GM21786 (cell line): ENCODE measurements around the gene PLCB1.
"Not testable (repeated sequence)": the region's sequence is repeated elsewhere in the genome, so short reads cannot be mapped to it uniquely, and the experiment has no call there.

Source experiments
- ATAC-seq: cut with Tn5 transposase; IDR thresholded peaks from one replicate; pipeline ENCODE4 v1.9.1; 2021; ENCODE audit not compliant: unreplicated experiment

PLCB1 gene

DNA sequence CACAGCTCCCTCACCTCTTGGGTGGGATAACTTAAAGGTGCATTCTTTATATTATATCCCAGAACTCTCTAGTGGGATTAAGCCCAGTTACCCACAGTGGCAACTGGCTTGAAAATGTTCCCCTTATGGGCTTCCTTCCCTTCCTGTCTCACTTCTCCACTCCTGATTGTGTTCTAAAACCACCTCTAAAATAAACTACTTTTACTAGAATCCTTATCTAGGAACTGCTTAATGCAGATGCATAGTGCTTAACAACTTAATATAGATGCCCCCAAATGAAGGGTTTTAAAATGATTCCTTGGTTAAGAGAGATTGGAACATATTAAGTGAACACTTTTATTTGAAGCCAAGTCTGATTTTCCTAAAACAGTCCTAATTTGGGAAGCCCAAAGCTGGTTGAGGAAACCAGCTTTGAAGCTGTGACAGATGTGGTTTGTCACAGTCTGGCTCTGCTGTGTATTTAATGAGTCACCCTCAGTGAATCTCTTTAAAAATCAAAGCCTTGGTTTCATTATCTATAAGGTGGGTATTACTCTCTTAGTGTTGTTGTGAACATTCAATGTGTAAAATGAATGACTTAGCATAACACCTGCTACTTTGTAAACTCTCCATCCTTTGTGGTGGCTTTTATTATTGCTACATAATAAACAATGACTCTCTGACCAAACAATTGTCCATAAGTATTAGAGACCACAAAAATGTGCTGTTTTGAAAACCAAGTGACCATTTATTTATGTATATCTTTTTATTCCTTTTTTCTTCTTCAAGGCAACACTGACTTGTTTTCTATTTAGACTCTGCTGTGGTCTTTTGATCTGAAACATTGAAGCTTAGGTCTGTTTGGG is 24.4 kb downstream of the PLCB1 start:
- ATAC-seq: peak; percentile 64

DNA sequence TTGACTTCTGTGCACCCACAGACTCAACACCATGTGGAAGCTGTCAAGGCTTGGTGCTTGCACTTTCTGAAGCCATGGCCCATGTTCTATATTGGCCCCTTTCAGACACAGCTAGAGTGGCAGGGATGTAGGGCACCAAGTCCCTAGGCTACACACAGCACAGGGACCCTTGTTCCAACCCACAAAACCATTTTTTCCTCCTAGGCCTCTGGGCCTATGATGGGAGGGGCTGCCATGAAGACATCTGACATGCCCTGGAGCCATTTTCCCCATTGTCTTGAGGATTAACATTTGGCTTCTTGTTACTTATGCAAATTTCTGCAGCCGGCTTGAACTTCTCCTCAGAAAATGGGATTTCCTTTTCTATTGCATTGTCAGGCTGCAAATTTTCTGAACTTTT is 27.2 kb downstream of the PLCB1 start:
- ATAC-seq: not testable (repeated sequence)

DNA sequence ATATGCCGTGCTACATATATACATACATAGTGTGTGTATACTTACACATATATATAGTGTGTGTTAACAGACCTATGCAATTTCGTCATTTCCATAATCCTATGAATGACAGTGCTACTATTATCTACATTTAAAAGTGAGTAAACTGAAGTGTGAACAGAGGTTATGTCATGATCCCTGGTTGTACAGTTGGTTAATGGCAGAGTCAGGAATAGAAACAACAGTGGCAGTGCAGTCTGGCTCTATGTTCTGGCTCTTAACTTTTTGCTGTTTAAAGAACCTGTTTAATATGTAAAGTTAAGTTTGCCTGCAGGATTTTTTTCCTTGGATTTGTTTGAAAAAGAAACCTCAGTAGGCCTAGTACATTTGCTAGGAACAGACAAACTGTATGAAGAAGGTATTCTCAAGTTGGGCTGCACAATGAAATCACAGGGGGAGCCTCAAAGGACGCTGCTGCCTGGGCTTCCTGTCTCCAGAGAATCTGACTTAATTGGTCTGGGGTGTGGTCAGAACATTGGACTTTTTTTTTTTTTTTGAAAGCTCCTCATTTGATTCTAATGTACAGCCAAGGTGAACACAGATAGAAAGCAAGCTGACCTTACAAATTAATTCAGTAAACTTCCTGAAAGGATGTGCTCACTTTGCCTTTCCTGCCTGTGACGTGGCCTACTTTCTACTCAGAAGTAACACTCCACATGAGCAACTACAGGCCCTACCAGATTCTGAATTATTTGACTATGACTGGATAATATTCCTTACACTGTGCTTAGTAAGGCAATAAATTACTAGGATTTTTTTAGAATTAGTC is 29.4 kb downstream of the PLCB1 start:
- no peak for ATAC-seq

DNA sequence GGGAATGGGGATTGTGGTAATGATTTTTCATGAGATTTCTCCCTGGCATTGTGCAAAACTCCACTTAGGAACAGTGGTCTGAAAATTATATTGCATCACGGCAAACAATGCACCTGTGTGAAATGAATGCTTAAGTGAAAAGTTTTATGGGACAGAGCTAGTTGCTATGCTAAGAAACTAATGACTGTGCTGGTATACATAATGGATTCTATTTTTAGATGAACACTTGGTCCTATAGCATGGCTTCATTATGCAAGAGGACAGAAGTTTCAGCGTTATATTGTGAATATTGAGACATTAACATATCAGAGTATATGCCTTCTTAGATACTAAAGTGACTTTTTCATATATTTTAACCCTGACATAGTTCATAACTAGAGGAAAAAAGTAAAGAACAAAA is 30.5 kb downstream of the PLCB1 start:
- ATAC-seq: no peak

DNA sequence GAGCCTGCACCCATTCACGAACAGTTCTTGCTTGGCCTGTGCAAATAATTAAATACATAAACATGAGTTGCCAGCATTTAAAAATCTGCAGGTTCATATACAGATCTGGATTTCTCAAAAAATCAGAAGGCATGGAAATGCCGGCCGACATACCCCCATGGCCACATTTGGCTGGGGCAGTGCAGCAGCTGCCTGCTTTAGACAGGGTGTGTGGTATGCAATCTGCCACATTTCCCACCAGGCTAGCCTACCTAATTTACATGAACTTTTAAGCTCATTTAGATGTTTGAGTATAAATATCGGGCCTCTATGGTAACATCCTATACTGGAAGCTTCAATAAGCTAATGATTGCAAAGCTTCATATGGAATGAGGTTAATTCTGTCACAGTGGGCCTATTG is 31.5 kb downstream of the PLCB1 start:
- ATAC-seq: no peak

DNA sequence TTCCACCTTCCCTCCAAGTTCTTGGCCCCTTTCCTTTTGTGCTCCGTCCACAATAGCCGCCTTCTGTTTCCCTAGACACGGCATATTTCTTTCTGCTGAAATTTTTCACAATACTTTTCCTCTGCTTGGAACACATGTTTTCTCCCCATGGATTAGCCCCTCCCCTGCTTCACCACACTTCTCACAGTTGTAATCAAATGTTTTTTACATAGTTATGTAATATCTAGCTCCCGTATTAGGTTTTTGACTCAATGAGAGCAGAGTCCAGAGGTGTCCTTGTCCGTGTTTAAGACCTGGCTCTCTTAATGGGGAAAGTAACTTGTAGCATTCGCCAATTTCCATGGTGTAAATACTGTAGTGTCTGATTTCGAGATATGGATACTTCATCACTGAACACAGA is 34.7 kb downstream of the PLCB1 start:
- no peak for ATAC-seq

DNA sequence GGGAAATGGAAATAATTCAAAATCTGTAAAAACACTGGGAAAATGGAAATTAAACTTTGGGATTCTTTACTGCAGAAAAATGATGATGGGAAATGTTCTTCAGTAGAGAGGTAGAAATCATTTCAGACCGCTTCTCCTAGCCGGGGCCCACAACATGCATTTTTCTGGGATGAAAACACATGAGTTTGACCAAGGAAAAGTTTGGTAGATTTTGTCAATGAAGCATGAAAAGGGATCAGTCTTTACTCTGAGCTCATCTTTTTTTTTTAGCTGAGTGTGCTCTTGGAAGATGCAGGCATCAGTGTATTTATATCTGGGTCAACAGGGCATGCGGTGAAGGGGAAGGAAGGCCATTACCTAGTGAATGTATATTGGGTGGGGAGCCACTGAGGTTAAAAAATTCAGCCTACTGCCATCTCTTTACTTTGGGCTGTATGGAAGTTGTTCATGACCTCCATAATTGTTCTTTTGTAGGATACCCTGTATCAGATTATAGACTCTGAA is 36.8 kb downstream of the PLCB1 start:
- ATAC-seq: no peak

DNA sequence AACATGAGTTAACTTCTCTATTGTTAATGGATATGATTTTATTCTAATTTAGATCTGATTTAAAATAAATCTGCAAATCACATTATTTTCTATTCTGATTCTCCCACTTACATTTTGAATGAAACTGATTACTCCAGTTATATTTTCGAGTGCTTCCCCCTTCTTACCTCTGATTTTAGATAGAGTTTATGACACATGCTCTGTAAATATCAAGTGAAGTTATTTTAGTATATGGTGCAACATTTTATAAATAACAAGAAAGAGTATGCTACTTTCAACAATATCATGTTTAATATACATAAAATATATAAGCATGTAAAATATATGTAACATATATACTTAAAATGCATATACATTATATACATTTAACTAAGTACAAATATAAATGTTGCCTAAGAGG is 38.9 kb downstream of the PLCB1 start:
- no peak for ATAC-seq

DNA sequence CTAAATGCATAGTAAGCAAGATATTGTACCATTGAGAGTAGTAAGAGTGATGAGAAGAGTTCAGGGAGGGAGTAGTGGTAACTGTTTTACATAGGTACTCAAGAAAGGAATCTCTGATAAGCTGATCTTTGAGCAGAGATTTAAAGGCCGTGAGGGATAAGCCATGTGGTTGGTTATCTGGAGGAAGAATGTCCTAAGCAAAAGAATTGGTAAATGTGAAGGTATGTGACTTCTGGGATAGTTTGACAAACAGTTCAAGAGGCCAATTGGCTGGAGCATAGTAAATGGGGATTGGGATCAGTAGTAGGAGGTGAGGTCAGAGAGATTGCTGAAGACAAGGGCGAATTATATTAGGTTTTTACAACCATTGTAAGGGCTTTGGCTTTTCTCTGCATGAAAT is 40.1 kb downstream of the PLCB1 start:
- no peak for ATAC-seq

DNA sequence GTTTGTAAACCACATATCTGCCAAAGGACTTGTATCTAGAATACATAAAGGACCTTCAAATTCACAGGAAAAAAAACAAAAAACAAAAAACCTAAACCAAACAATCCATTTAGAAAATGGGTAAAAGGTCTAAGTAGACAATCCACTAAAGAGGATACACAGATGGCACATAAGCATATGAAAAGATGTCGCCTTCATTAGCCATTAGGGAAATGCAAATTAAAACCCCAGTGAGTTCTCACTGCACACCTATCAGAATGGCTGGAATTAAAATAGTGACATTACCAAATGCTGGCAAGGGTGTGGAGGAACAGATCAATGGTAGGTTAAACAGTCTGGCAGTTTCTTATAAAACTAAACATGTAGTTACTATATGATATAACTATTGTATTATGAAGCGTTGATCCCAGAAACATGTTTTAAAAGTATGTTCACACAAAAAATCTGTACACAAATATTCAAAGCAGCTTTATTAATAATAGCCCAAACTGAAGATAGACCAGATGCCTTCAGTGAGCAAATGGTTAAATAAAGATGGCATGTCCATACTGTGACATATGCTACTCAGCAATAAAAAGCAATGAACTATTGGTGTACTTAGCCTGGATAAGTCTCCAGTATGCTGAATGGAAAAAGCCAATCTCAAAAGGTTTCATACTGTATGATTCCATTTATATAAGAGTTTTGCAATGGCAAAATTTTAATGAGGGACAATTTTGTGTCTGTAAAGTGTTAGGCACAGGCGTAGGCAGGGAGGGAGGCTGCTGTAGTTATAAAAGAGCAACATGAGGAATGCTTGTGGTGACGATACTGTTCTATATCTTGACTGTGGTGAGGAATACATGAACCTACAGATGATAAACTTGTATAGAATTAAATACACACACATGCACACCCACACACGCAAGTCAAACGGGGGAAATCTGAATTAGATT is 43.9 kb downstream of the PLCB1 start:
- ATAC-seq: no peak

DNA sequence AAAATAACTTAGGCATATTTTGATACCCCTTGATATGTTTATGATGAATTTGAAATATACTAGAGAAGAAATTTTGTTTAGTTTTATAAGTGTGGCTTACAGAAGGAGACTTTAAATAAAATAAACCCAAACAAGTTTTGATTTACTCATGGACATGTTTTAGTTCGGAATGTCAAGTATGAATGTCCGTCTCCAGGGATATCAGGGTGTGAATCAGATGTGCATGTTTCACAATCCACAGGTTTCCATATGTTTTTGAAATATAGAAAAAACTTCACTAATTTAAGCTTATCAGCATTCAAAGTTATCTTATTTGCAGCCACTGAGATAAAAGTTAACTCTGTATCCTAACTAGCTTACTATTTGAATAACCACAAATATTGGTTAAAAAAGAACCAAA is 51.5 kb downstream of the PLCB1 start:
- ATAC-seq: no peak

DNA sequence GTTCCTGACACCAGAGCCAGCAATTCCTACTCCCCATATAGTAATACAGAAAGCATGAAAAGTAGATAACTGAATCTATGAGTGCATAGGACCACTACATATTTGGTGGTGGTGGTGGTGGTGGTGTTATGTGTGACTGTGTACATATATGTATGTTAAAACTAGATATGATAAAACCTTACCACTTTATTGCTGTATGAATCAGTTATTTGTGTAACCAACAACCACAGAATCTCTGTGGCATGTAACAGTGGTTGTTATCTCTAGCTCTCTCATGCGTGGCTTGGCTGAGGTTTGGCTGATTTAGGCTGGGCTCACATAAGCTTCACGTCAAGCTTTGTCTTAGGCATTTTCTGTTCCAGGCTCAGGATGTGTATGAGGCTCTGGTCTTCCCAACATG is 55.7 kb downstream of the PLCB1 start:
- no peak for ATAC-seq

DNA sequence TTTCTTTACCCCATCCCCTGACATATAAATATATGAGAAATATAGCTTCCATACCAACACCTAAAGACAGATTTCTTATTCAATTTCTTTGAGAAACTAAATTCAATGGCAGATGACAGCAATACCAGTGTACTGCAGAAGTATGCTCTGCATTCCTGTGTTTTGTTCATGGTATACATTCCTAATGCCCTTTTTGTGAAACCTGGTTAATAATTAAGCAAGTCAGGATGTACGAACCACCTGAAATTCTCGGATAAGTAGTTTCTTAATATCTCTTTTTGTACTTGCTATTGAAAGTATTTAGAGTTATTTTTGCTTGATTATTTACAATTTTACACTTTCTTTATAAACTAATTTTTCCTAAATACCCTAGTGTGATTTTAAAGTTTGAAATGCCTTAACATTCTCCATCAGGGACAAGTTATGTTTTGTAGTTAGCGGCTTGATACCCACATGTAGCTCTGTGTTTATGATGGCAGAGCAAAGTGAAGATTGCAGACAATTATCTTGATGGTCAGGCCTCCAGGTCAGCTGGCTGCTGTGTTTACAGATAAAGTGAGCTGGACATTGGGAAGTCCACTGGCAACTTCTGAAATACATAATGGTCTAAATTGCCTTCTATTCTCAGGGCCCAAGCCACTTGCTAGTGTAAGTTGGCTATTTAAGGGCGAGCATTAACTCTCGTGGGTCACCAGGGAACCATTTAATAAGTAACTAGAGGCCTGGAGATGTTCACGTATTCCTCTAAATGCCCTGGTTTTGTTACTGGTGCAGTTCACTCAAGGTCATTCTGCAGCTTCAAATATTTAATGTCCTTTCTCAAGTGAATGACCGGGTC is 58.2 kb downstream of the PLCB1 start:
- no peak for ATAC-seq

DNA sequence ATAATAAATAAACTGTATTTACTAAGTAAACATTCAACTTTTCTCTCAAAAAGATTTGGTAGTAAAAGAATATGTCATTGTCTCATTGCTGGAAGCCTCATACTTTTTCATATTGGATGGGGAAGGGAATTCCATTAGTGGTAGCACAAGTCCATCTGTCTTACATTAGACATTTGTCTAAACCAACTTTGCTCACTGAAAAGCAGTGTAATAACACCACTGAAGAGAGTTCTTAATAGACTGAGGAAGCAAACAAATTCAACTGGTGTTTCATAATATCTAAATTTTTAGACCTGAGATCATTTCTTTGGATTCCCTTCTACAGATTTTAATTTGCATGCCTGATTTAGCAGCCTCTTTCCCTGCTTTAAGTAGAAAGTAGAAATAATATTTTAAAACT is 62.7 kb downstream of the PLCB1 start:
- no peak for ATAC-seq

DNA sequence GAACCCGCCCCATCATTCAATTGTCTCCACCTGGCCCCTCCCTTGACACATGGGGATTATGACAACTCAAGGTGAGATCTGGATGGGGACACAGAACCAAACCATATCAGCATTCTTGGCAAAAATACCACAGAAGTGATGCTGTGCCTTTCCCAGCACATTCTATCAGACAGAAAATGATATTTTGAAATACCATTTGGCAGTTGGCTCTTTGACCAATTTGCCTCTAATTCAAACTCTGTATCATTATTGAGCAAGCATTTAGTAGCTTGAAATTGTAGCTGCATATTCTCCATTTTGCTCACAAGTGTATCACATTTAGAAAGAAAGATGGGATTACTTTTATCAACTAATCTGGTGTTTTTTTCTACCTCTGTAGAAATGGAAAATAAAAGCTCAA is 64.0 kb downstream of the PLCB1 start:
- no peak for ATAC-seq

DNA sequence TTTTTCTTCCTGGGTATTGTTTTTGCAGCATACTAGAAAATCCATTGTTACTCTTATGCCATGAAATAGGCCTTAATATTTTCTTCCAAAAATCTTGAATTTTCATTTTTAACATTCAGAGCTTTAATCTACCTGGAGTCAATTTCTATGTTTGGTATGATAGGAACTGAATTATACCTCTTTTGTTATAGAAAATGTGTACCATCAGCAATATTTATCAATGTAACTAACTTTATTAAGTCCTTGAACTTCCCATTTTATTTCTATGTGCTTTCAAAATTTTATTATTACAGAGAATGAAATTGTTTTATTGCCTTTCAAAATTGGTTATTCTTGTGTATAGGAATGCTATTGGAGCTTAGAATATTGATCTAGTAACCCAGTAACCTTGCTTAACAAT is 68.2 kb downstream of the PLCB1 start:
- no peak for ATAC-seq

DNA sequence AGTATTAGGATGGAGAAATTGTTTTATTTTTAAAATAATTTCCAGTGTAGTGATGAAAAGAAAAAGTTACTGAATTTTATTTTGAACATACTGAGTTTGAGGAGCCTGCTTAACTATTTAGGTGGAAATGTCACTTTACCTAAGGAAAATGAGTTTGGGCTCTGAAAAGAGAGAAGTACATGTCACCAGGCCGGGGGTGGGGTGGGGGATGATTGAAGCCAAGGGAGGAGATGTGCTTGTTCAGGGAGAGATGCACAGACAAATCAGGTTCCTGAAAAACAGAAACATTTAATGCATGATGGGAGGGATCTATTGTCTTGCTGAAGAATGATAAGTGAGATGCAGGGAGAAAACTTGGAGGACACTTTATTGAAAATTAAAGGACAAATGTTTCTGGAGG is 71.3 kb downstream of the PLCB1 start:
- ATAC-seq: no peak

DNA sequence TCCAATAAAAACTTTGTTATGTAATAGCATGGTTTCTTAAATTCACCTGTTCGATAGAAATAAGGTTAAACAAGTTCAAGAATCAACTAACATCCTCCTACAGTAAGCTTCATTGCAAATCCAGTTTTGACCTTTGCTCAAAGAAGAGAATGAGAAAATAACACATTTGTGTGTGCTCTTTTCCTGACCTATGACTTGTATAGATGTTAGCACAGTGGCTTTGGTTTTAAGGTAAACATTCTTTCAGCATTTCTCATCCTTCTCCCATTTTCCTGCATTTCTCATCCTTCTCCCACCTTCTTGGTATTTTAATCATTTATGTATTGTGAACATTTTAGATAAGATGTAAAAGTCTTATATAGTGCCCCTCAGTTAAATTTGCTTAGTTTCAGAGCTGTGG is 73.9 kb downstream of the PLCB1 start:
- no peak for ATAC-seq

DNA sequence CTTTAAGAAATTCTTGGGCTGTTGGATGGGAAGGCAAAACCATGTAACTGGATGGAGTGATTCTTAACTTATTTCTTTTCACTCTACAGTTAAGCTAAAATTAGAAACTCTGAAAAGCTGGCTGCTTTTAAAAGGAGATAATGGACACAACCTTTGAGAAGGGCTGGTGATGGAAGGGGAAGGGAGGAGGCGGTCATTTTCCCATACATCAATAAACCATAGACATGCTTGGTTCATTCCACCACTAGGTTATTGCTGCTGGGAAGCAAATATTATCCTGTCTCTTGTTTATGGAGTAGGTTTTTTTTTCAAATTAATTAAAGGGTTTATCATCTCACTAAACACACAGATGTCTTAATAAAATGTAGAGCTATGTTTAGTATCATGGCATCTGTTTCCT is 76.2 kb downstream of the PLCB1 start:
- ATAC-seq: no peak

DNA sequence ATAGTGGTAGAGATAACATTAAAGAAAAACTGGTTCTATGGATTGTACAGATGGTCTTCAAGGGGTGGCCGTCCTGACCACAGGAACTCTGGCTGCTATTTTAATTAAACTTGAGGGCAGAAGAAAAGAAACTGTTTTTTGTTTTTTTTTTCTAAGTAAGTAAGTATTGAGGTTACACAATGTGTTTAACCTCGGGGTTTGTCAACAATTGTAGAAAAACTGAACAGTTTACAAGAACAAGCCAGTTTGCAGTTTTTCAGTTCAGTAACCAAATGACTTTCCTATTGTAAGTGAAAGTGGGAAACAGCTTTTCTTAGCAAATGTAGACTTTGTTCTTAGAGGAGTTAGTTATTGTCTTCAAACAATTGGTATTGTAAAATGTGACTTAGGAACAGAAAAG is 77.0 kb downstream of the PLCB1 start:
- peak; percentile 49 for ATAC-seq
